CD4-positive, alpha-beta T cell treated with Interleukin-17A for 4 hours (primary cell): ENCODE measurements around the gene PRPSAP2.
"Not testable (repeated sequence)": the region's sequence is repeated elsewhere in the genome, so short reads cannot be mapped to it uniquely, and the experiment has no call there.

Source experiments
- DNase-seq: peaks from one replicate; pipeline ENCODE4 v3.0.0-alpha.2; 2020; ENCODE audit warnings: mixed read lengths

Gene PRPSAP2

GRCh38 chr17:18891541-18891940 is 33.6 kb downstream of the PRPSAP2 start:
- DNase-seq = no peak

GRCh38 chr17:18896146-18896545 is 38.2 kb downstream of the PRPSAP2 start:
- DNase-seq = no peak

- no peak for DNase-seq
Observed at GRCh38 chr17:18896947-18897346, 39.0 kb downstream of the PRPSAP2 start.

GRCh38 chr17:18904482-18904881 is 46.6 kb downstream of the PRPSAP2 start:
- no peak for DNase-seq

GRCh38 chr17:18905226-18905625 is 47.3 kb downstream of the PRPSAP2 start:
- DNase-seq = no peak

- DNase-seq = no peak
Observed at GRCh38 chr17:18910326-18910725, 52.4 kb downstream of the PRPSAP2 start.

GRCh38 chr17:18910881-18911280 is 53.0 kb downstream of the PRPSAP2 start:
- no peak for DNase-seq

- no peak for DNase-seq
Observed at GRCh38 chr17:18916816-18917500, 59.0 kb downstream of the PRPSAP2 start.

GRCh38 chr17:18917506-18918032 is 59.6 kb downstream of the PRPSAP2 start:
- DNase-seq = no peak

GRCh38 chr17:18919963-18920362 is 62.0 kb downstream of the PRPSAP2 start:
- no peak for DNase-seq

GRCh38 chr17:18920911-18921441 is 63.0 kb downstream of the PRPSAP2 start:
- DNase-seq = peak; percentile 40

- DNase-seq = no peak
Observed at GRCh38 chr17:18921485-18921884, 63.6 kb downstream of the PRPSAP2 start.

GRCh38 chr17:18921912-18922451 is 64.1 kb downstream of the PRPSAP2 start:
- no peak for DNase-seq

GRCh38 chr17:18922596-18922995 is 64.7 kb downstream of the PRPSAP2 start:
- DNase-seq = not testable (repeated sequence)

GRCh38 chr17:18925187-18925586 is 67.3 kb downstream of the PRPSAP2 start:
- DNase-seq = no peak

- no peak for DNase-seq
Observed at GRCh38 chr17:18928628-18929125, 70.7 kb downstream of the PRPSAP2 start.

GRCh38 chr17:18932360-18933055 is 74.6 kb downstream of the PRPSAP2 start:
- no peak for DNase-seq

- no peak for DNase-seq
Observed at GRCh38 chr17:18933102-18934058, 75.4 kb downstream of the PRPSAP2 start.

GRCh38 chr17:18937981-18938691 is 80.2 kb downstream of the PRPSAP2 start:
- DNase-seq = no peak

GRCh38 chr17:18938692-18939023 is 80.7 kb downstream of the PRPSAP2 start:
- DNase-seq = no peak

GRCh38 chr17:18944646-18945045 is 86.7 kb downstream of the PRPSAP2 start:
- no peak for DNase-seq

GRCh38 chr17:18946536-18946935 is 88.6 kb downstream of the PRPSAP2 start:
- DNase-seq = no peak
